Hematopoietic multipotent progenitor cell treated with erythropoietin and hydrocortisone succinate and interleukin-3 and kit ligand, for 8 days (in vitro differentiated cells): ENCODE measurements around the gene MAP4K3.
"Not testable (repeated sequence)": the region's sequence is repeated elsewhere in the genome, so short reads cannot be mapped to it uniquely, and the experiment has no call there.

Experiments used
- DNase-seq: peaks from one replicate; pipeline ENCODE4 v3.0.0-alpha.2; 2015

The MAP4K3 gene

DNA sequence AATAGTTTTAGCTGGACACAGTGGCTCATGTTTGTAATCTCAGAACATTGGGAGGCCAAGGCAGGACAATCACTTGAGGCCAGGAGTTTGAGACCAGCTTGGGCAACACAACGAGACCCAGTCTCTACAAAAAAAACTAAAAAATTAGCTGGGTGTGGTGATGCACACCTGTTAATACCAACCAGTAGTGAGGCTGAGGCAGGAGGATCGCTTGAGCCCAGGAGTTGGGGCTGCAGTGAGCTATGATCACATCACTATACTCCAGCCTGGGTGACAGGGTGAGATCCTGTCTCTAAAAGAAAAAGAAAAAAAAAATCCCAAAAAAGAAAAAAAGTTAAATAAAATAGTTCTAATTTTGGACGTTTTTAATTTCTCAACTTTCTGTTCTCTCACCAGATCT is 68.7 kb downstream of the MAP4K3 start:
- no peak for DNase-seq

- no peak for DNase-seq
Measured at GRCh38 chr2:39362595-39362994, 74.5 kb downstream of the MAP4K3 start.

DNA sequence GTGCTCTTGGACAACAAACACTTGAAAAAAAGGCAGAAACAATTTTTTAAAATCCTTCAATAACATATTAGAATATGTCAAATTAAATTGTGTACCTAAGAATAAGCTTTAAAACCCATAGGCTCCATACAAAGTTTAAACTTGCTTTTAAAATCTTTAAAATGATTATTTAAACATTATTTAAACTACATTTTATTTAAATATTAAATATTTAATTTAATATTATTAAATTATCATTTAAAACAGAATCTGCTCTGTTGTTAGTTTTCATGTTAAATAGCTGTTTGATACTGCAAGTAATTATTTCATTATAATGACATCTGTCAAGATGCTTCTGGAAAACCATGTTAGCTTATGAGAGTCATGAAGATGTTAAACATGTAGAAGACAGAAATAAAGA is 75.6 kb downstream of the MAP4K3 start:
- no peak for DNase-seq

DNA sequence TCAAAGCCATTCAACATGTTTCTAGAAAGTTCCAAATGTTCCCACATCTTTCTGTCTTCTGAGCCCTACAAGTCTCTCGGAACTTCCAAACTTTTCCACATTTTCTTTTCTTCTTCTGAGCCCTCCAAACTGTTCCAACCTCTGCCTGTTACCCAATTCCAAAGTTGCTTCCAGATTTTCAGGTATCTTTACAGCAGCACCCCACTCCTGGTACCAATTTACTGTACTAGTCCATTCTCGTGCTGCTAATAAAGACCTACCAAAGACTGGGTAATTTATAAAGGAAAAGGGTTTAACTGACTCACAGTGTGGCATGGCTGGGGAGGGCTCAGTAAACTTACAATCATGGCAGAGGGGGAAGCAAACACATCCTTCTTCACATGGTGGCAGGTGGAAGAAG is 76.7 kb downstream of the MAP4K3 start:
- not testable (repeated sequence) for DNase-seq

- DNase-seq, result no peak
Measured at GRCh38 chr2:39359453-39360038, 77.5 kb downstream of the MAP4K3 start.

- no peak for DNase-seq
Measured at GRCh38 chr2:39356922-39357639, 80.0 kb downstream of the MAP4K3 start.

DNA sequence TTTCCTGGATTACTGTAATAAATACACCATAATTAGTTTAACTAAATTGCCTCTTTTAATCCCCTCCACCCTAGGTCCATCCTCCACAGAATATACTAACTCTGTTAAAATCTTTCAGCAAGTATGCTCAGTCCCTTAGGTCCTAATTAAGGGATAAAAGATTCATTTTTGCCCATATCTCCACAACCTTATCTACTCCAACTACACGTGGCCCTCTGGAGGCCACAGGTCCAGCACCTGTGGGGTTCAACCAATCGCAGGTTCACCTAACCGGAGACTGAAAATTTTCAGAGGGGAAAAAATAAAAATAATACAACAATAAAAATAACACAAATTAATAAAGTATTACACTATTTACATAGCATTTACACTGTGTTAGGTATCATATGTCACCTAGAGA is 86.4 kb downstream of the MAP4K3 start:
- no peak for DNase-seq

DNA sequence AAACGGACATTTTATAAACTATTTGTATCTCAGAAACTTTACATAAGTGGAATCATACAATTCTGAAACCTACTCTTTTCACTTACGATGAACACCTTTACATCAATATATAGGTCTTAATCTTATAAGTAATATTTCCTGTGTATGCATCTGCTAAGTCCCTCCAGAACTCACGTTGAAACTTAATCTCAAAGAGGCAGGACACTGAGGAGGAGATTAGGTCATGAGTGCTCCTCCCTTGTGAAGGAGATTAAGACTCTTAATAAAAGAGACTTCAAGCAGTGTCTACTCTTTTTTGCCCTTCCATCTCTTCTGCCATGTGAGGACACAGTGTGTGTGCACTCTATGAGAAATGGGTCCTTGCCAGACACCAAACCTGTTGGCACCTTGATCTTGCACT is 98.6 kb downstream of the MAP4K3 start:
- peak; percentile 76 for DNase-seq

- no peak for DNase-seq
Measured at GRCh38 chr2:39335930-39336329, 101.2 kb downstream of the MAP4K3 start.

- DNase-seq, result no peak
Measured at GRCh38 chr2:39334978-39335377, 102.1 kb downstream of the MAP4K3 start.

- DNase-seq, result no peak
Measured at GRCh38 chr2:39334529-39334928, 102.6 kb downstream of the MAP4K3 start.

DNA sequence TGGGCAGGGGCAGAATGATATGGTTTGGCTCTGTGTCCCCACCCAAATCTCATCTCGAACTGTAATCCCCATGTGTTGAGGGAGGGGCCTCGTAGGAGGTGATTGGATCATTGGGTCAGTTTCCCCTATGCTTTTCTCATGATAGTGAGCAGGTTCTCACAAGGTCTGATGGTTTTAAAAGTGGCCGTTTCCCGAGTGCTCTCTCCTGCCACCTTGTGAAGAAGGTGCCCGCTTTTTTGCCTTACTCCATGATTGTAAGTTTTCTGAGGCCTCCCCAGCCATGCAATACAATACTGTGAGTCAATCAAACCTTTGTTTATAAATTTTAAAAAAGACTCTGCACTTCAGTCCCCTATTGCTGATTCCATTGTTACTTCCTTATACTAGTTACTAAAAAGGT is 110.4 kb downstream of the MAP4K3 start:
- no peak for DNase-seq

- DNase-seq, result no peak
Measured at GRCh38 chr2:39325966-39326365, 111.1 kb downstream of the MAP4K3 start.

DNA sequence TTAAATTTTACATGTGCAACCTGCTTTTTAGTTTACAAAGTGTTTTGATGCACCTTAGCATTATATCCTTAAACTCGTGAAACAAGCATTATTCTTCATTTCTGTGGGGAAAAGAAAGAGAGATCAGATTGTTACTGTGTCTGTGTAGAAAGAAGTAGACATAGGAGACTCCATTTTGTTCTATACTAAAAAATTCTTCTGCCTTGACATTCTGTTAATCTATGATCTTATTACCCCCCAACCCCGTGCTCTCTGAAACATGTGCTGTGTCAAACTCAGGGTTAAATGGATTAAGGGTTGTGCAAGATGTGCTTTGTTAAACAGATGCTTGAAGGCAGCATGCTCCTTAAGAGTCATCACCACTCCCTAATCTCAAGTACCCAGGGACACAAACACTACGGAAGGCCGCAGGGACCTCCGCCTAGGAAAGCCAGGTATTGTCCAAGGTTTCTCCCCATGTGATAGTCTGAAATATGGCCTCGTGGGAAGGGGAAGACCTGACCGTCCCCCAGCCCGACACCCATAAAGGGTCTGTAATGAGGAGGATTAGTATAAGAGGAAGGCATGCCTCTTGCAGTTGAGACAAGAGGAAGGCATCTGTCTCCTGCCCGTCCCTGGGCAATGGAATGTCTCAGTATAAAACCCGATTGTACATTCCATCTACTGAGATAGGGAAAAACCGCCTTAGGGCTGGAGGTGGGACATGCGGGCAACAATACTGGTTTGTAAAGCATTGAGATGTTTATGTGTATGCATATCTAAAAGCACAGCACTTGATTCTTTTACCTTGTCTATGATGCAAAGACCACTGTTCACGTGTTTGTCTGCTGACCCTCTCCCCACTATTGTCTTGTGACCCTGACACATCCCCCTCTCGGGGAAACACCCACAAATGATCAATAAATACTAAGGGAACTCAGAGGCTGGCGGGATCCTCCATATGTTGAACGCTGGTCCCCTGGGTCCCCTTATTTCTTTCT is 115.7 kb downstream of the MAP4K3 start:
- not testable (repeated sequence) for DNase-seq

DNA sequence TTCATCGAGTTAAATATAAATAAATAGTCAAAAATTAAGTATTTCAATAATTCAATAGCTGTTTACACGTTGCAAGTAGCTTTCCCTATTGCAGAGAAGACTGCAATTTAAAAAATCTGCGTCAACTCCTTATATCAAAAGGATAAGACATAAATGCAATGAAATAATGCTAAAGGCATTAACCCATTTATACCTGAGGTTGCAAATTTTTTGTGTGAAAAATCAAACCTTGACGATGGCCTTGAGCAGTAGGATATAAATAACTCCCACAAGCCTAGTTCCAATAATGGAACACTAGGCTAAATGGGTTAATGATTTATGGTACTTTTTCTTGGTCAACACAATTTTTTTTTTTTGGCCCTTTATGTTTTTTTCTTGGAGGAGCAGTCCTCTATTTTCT is 116.9 kb downstream of the MAP4K3 start:
- DNase-seq, result no peak

DNA sequence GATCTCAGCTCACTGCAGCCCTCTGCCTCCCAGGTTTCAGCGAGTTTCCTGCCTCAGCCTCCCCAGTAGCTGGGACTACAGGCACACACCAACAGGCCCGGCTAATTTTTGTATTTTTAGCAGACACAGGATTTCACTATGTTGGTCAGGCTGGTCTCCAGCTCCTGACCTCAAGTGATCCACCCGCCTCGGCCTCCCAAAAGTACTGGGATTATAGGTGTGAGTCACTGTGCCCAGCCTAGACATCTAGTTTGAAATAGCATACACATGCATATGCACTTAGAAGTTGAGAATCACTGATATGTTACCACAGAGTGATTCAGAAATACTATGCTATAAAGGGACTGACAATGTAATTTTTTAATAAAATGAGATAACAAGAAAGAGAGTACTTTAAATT is 123.5 kb downstream of the MAP4K3 start:
- no peak for DNase-seq

- DNase-seq, result no peak
Measured at GRCh38 chr2:39311469-39311868, 125.6 kb downstream of the MAP4K3 start.

- DNase-seq, result no peak
Measured at GRCh38 chr2:39308778-39309177, 128.3 kb downstream of the MAP4K3 start.

DNA sequence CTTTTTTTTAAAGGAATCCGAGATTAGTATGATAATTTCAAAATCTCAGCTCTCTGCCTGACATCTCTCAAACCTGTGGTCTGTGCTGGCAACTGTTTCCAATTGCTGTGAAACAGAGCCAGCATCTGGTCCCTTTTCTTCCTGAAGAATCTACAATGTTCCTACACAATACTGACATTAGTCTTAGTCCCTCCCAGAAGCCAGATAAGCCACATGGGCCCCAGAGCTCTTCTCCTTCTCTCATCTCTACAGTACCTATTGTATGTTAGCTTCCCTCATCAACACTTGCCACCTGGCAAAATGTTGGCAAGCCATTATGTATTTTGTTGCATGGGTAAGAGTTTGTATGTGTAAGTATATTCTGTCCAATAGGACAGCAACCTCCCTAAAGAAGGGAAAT is 130.5 kb downstream of the MAP4K3 start:
- no peak for DNase-seq

DNA sequence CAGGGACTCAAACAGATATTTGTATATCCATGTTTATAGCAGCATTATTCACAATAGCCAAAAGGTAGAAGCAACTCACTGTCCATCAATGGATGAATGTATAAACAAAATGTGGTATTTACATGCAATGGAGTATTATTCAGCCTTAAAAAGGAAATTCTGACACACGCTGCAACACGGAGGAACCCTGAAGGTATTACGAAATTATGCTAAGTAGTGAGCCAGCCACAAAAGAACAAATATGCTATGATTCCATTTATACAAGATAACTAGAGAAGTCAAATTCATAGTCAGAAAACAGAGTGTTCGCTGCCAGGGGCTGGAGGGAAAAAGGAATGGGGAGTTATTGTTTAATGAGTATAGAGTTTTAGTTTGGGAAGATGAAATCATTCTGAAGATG is 132.4 kb downstream of the MAP4K3 start:
- no peak for DNase-seq

DNA sequence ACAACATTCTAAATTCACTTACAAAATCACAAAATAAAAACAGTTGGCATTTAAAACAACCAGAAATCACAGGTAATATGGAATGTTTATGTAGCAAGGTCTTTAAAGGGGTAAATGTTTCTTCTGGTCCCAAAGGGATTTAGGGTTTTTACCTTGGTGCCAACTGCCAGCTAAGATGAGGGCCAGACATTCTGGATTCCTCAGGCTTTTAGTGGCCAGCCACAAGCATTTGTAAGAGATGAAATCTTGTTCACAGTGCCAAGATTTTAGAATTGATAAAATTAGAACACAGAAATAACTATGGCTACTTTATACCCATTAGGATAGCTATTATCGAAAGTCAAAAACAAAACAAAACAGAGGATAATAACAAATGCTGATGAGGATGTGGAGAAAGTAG is 132.9 kb downstream of the MAP4K3 start:
- no peak for DNase-seq

DNA sequence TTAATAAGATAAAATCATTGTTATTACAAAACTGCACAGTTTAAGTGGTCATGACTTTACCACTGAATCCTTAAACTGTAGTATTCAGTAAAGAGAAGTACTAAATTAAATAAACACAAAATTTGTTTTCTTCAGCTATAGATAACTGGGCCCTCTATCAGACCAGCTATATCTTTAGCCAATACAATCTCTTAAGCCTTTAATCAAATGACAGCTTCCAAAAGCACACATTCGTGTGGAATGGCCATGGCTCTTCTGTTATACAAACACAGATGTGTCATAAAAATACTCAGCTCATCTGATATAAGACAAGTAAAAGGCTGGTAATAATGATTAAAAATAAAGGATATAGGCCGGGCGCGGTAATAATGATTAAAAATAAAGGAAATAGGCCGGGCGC is 135.7 kb downstream of the MAP4K3 start:
- DNase-seq, result no peak

GRCh38 chr2:39300044-39300978 is 136.8 kb downstream of the MAP4K3 start:
- no peak for DNase-seq
